Astrocyte of the spinal cord (primary cell): ENCODE data around the gene SIAH2.

ENCODE experiments used
- DNase-seq: peaks from one replicate; pipeline ENCODE4 v3.0.0; 2011; ENCODE audit warnings: low read depth, low spot score
- H3K4me3 ChIP-seq: 2 replicates; pipeline ENCODE4 v1.5.1; 2011; ENCODE audit warnings: low read depth, mild to moderate bottlenecking, low read length, moderate library complexity
- in situ Hi-C: cut with HindIII; loops from 2 replicates; pipeline ENCODE4 v1.10.0; 2017; ENCODE audit warnings: low sequenced_read_pairs
- TF ChIP-seq, protein P1 (sequence below): IDR thresholded peaks from 2 replicates; pipeline ENCODE4 v1.5.1; 2012; ENCODE audit warnings: low read depth, mild to moderate bottlenecking, low read length, inconsistent platforms

The SIAH2 gene, protein sequence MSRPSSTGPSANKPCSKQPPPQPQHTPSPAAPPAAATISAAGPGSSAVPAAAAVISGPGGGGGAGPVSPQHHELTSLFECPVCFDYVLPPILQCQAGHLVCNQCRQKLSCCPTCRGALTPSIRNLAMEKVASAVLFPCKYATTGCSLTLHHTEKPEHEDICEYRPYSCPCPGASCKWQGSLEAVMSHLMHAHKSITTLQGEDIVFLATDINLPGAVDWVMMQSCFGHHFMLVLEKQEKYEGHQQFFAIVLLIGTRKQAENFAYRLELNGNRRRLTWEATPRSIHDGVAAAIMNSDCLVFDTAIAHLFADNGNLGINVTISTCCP

DNA sequence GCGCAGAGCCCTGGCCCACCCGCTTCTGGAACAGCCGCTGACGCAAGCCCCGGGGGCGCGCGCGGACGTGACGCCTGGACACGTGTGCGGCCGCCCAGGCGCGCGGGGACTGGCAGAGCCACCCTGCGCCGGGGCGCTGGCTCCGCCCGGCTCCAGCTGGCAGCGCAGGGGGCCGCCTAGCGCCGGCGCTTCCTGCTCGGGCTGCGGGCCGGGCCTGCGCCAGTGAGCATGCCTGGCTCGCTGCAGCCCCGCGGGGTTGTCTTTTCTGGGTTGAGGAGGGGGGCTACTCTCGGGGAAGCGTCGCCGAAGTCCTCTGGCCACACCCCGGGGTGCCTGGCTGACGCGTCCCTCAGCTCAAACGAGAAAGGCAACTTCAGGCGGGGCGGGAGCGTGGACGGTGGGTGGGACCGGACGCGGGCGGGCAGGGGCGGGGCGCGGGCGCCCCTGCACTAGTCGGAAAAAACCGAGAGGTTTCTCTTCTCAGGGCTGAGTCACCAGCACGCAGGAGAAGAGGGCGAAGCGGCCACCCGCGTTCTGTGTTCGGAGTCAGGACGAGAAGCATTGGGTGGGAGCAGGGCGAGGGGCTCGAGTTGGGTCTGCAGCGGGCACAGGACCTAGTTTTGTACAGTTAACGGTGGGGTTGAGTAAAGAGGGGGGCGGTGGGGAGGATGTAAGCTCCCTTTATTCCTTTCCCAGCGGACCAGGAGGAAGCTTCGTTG lies at the start of gene SIAH2:
SIAH2 (minus strand) TSS at position 48 of the 719 bp plus-strand sequence. CDS start 320 bp downstream, outside the sequence.
- peak within 1 kb of the TSS; percentile 86 for H3K4me3 ChIP-seq
- TF ChIP-seq, protein P1, sequence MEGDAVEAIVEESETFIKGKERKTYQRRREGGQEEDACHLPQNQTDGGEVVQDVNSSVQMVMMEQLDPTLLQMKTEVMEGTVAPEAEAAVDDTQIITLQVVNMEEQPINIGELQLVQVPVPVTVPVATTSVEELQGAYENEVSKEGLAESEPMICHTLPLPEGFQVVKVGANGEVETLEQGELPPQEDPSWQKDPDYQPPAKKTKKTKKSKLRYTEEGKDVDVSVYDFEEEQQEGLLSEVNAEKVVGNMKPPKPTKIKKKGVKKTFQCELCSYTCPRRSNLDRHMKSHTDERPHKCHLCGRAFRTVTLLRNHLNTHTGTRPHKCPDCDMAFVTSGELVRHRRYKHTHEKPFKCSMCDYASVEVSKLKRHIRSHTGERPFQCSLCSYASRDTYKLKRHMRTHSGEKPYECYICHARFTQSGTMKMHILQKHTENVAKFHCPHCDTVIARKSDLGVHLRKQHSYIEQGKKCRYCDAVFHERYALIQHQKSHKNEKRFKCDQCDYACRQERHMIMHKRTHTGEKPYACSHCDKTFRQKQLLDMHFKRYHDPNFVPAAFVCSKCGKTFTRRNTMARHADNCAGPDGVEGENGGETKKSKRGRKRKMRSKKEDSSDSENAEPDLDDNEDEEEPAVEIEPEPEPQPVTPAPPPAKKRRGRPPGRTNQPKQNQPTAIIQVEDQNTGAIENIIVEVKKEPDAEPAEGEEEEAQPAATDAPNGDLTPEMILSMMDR: no peak
- in situ Hi-C loops: no loop called here
- DNase-seq: peak; percentile 98

DNA sequence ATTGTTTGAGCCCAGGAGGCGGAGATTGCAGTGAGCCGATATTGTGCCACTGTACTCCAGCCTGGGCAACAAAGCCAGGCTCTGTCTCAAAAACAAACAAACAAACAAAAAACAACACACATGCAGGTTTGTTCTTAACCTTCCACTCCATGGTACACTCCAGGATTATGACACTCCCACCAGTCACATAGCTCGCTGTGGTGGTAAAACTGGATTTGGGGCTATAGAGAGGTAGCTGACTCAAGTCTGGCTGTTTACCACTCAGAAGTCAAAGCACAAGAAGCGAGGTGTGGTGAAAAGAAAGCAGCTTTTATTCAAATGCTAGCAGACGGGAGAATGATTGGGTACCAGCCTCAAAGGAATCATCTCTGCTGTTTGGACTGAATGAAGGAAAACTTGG lies 49.0 kb upstream of the SIAH2 start:
- in situ Hi-C loops: no loop called here
- TF ChIP-seq, protein P1: no peak
- no peak overlapping the region for H3K4me3 ChIP-seq
- DNase-seq: no peak

DNA sequence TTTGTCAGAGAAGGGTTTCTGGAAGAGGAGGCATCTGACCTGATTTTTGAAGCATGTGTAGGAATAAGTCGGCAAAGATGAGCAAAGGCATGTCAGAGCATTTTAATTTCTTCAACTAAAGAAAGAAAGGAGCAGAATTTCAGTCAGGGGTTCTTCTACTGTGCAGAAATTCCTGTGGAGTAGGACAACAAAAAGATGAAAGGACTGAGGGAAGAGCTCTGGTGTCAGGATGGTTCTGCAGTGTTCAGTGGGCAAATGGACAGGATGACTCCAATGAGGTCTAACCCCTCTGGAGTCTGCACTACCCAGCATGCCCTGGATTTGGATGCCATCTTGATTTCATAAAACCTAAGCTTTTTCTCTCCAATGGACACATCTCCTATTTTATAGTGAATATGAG lies 47.7 kb upstream of the SIAH2 start:
- TF ChIP-seq, protein P1: no peak
- no peak overlapping the region for H3K4me3 ChIP-seq
- in situ Hi-C loops: no loop called here
- DNase-seq: no peak

DNA sequence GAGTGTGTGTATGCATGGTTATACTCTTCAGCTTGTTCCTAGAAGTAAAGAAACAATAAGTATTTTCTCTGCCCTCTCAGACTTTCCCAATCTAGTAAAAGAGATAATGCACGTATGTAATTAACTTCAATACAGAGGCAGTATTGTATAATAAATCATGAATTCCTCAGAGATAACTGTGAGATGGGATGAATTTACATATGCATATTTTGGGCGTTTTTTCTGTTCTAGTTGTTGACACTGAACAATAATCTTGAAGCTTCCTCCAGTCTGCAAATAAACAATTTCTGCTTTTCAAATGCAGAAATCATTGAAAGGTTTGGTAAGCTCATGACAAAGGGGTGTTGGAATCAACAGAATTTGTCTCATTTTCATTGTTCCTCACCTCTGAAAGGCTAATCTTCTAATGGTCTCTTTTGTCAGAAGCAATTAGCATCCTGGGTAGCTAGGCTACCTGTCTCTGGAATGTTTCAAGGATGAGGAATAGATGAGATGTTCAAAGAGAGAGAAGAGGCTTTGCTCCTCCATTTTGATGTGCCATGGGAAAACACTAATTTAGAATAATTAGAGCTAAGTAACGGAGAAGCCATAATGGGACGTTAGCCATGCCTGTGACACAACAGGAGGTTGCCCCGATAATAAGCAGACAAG lies 43.3 kb upstream of the SIAH2 start:
- in situ Hi-C loops: no loop called here
- no peak for DNase-seq
- TF ChIP-seq, protein P1: no peak
- no peak overlapping the region for H3K4me3 ChIP-seq

DNA sequence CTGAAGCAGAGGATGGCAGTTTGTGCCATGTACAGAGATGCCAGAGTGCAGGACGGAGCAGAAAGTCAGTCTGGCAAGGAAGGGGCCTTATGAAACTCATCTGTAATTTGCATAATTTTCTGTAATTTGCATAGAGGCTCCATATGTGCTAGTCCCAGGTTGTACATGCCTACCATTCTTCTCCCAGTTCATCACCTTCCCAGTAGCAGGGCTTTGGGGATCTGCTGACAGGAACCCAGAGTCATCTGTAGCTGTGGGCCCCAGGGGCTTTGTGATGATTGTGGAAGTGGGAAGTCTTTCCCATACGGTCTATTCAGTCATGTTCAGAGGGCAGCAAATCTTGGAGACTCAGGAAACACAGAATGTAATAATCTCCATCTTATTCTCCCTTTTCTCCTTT lies 42.4 kb upstream of the SIAH2 start:
- no peak overlapping the region for H3K4me3 ChIP-seq
- no peak for DNase-seq
- in situ Hi-C loops: no loop called here

DNA sequence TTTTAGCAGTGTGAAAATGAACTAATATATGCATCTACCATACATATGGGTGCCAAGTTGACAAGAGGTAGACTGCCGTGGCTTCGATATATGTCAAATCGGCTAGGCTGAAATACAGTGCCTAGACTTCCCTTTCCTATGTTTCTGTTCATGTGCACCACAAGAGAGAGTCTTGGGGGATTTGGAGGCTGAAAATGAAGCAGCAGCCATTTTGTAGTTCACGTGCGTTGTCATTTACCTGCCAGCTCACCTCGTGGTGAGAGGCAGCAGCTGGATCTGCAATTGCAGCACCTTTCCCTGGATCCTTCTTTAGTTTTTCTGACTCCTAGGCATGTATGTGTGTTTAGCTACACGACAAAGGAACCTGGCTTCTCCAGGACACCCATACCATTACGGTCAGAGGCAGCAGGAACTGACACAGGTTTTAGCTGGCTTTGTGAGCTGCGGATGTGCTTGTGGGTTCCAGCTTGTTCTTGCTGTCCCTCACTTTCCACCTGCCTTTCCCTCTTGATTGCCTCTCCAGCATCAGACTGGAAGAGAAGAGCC lies 40.5 kb upstream of the SIAH2 start:
- no peak overlapping the region for H3K4me3 ChIP-seq
- no peak for DNase-seq
- in situ Hi-C loops: no loop called here
- TF ChIP-seq, protein P1: no peak

More for the DNA sequence above, 42.4 kb upstream of the SIAH2 start:
- TF ChIP-seq, protein P1: no peak
